Measurements from ENCODE around the gene NGF. TPM values are rescaled to one million over a fixed set of nuclear protein-coding genes. Genes with fewer than 3 reads are reported as not detected.

NGF gene
- total and polyA plus RNA-seq, 2 of the 4 experiments (the other 2 are of a cell fraction), result 12.5 to 21.7 TPM

GRCh38 chr1:115257591-115257990, 80.5 kb downstream of the NGF start:
- Histone ChIP-seq H2AK9ac (replicated peaks; ENCODE audit: low read depth, low read length, poor library complexity) (no peak overlapping the region), H4K91ac (ENCODE audit: insufficient read depth, low read depth, low read length) (0 out of 2 replicates have a peak overlapping the region, but pooled peaks have one; percentile 15), H3K9ac (ENCODE audit: low read depth, low read length) (no peak overlapping the region), H3K14ac (replicated peaks; ENCODE audit: low read depth, low read length) (0 out of 2 replicates have a peak overlapping the region, but pooled peaks have one; percentile 30), H3K36me3 (ENCODE audit: control insufficient read depth, insufficient read depth, low read length) (no peaks in the 10 kb centered on the region), H2BK20ac (ENCODE audit: low read depth, low read length) (peak overlapping the region; percentile 47; the same call in 1 of the 2 replicates), H4K20me1 (ENCODE audit: insufficient read depth, low read length) (no peaks in the 10 kb centered on the region), H2AK5ac (ENCODE audit: low read depth, low read length) (no peak overlapping the region), H2BK15ac (ENCODE audit: low read depth, low read length) (peak overlapping the region; percentile 74; the same call in 2 of the 3 replicates), H3K4me2 (ENCODE audit: low read depth, low read length) (no peak overlapping the region), H2AFZ (replicated peaks; ENCODE audit: low read length, poor library complexity) (no peak overlapping the region), H2BK120ac (ENCODE audit: low read depth, low read length) (no peak overlapping the region), H3K23ac (ENCODE audit: low read depth, low read length) (no peak overlapping the region), H2BK5ac (ENCODE audit: low read depth, low read length, poor library complexity, severe bottlenecking) (peak overlapping the region; percentile 69), H3K9me1 (ENCODE audit: insufficient read depth, low read length) (no peaks in the 10 kb centered on the region), H3K4me1 (ENCODE audit: control insufficient read depth, insufficient read depth, low read length) (peaks cover 2% of the 10 kb centered on the region), H4K5ac (ENCODE audit: low read depth, low read length) (no peak overlapping the region), H3K27me3 (ENCODE audit: control insufficient read depth, insufficient read depth, low read length) (no peaks in the 10 kb centered on the region), H3K27ac (ENCODE audit: insufficient read depth, low read length) (no peak overlapping the region), H3K18ac (ENCODE audit: low read depth, low read length) (peak overlapping the region; percentile 65; the same call in 1 of the 2 replicates), H3K56ac (ENCODE audit: extremely low read depth, insufficient read depth, low read length) (no peak overlapping the region; the same call in 1 of the 2 replicates), H4K8ac (ENCODE audit: low read depth in 2 of 2, low read length in 2 of 2) (no peak overlapping the region), H3K9me3 (ENCODE audit: control insufficient read depth, insufficient read depth, low read length) (peaks cover 17% of the 10 kb centered on the region), H3K4me3 (ENCODE audit: insufficient read depth, low read depth, low read length) (no peak overlapping the region), H3K79me1 (ENCODE audit: low read depth in 1 of 2, low read length in 2 of 2) (no peaks in the 10 kb centered on the region), H3K4ac (ENCODE audit: low read depth, low read length) (0 out of 2 replicates have a peak overlapping the region, but pooled peaks have one; percentile 27)
- in situ Hi-C loops (cut with MboI; ENCODE audit: low sequenced_read_pairs), result no loop called here
- ChIA-PET POLR2A (ENCODE audit: unreplicated experiment) (no interaction called here), CTCF (no interaction called here)
- no peak for DNase-seq
- dilution Hi-C loops (cut with HindIII; ENCODE audit: low sequenced_read_pairs, unreplicated experiment), result no loop called here
- BruUV-seq (replicated peaks), result no TSS peak
- intact Hi-C loops (cut with micrococcal nuclease), result loop anchor here (10.0 kb wide), 1 partner anchor 287 kb away; no protein-coding TSS in a partner anchor
- ATAC-seq (ENCODE audit: low read depth), result no peak
- TF ChIP-seq RCOR1 (IDR thresholded peaks at IDR 0.05; ENCODE audit: insufficient replicate concordance, low read length) (no peak), NFE2L2 (IDR thresholded peaks at IDR 0.05; ENCODE audit: low read depth, low read length) (no peak), MAFK (IDR thresholded peaks at IDR 0.05; ENCODE audit: low read depth, low read length) (no peak), ELK1 (IDR thresholded peaks at IDR 0.05; ENCODE audit: borderline replicate concordance, low read depth, low read length) (no peak)

All from IMR-90 (cell line).